Astrocyte of the cerebellum (primary cell): Measurements from ENCODE around the gene POPDC2.

Experiments used
- DNase-seq: peaks from one replicate; pipeline ENCODE4 v3.0.0-alpha.2; 2011; ENCODE audit warnings: low read depth
- H3K4me3 ChIP-seq: 2 replicates; pipeline ENCODE4 v1.5.1; 2011; ENCODE audit warnings: mild to moderate bottlenecking, low read depth, low read length, moderate library complexity
- CTCF ChIP-seq: IDR thresholded peaks from 2 replicates; pipeline ENCODE4 v1.5.1; 2012; ENCODE audit warnings: low read length, low read depth, moderate library complexity, mild to moderate bottlenecking; ENCODE audit errors: missing control alignments
- in situ Hi-C: cut with HindIII; loops from 2 replicates; pipeline ENCODE4 v1.10.0; 2017; ENCODE audit warnings: low sequenced_read_pairs

POPDC2 gene

GRCh38 chr3:119659606-119660291, 640 bp downstream of the POPDC2 start:
- H3K4me3 ChIP-seq: no peak overlapping the region
- no peak for TF ChIP-seq CTCF
- DNase-seq: no peak
- in situ Hi-C loops: no loop called here

GRCh38 chr3:119658994-119659393, 1.4 kb downstream of the POPDC2 start:
- in situ Hi-C loops: no loop called here
- H3K4me3 ChIP-seq: no peak overlapping the region
- no peak for DNase-seq
- TF ChIP-seq CTCF: no peak

GRCh38 chr3:119657887-119658702, 2.3 kb downstream of the POPDC2 start:
- in situ Hi-C loops: no loop called here

GRCh38 chr3:119653876-119654275, 6.5 kb downstream of the POPDC2 start:
- TF ChIP-seq CTCF: no peak
- in situ Hi-C loops: no loop called here
- no peak for DNase-seq
- H3K4me3 ChIP-seq: no peak overlapping the region

More at GRCh38 chr3:119657887-119658702, 2.3 kb downstream of the POPDC2 start:
- no peak for TF ChIP-seq CTCF
- DNase-seq: no peak
- no peak overlapping the region for H3K4me3 ChIP-seq

GRCh38 chr3:119652306-119653033, 7.9 kb downstream of the POPDC2 start:
- in situ Hi-C loops: no loop called here
- H3K4me3 ChIP-seq: no peak overlapping the region
- TF ChIP-seq CTCF: no peak
- DNase-seq: no peak

GRCh38 chr3:119649761-119650160, 10.6 kb downstream of the POPDC2 start:
- in situ Hi-C loops: no loop called here

More at GRCh38 chr3:119649761-119650160, 10.6 kb downstream of the POPDC2 start:
- no peak for TF ChIP-seq CTCF
- no peak for DNase-seq
- H3K4me3 ChIP-seq: no peak overlapping the region
